GM12865 (cell line): Measurements from ENCODE around the gene TPRN.

Source experiments
- DNase-seq: peaks from one replicate; pipeline ENCODE4 v3.0.0; 2010; ENCODE audit warnings: low read depth
- H3K4me3 ChIP-seq: 2 replicates; pipeline ENCODE4 v1.5.1; 2011; ENCODE audit warnings: mild to moderate bottlenecking, low read depth, low read length, control low read depth
- TF ChIP-seq, protein P1 (sequence below): IDR thresholded peaks from 2 replicates; pipeline ENCODE4 v1.5.1; 2011; ENCODE audit warnings: low read length, control low read depth, low read depth, inconsistent platforms; ENCODE audit not compliant: insufficient read depth; ENCODE audit errors: missing control alignments

The TPRN gene

DNA sequence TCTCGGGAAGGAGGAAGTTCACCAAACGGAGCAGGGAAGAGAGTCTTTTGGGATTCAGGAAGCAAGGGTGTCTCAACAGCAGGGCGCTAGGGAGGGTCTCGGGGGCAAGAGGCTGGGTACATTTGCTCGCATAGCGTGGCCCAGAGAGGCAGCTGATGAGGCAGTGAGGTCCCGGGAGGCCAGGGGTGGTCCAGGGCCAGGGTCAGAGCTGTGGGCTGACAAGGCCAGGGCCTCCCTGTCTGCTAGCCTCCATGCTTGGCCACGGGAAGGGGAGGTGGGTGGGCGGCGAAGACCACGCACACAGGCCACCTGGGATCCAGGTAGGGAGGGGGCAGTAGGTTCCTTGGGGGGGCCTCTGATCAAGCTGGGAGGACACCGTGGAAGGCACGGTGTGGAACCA lies 11.0 kb upstream of the TPRN start:
- DNase-seq = no peak
- H3K4me3 ChIP-seq = no peak overlapping the region
- TF ChIP-seq, protein P1, sequence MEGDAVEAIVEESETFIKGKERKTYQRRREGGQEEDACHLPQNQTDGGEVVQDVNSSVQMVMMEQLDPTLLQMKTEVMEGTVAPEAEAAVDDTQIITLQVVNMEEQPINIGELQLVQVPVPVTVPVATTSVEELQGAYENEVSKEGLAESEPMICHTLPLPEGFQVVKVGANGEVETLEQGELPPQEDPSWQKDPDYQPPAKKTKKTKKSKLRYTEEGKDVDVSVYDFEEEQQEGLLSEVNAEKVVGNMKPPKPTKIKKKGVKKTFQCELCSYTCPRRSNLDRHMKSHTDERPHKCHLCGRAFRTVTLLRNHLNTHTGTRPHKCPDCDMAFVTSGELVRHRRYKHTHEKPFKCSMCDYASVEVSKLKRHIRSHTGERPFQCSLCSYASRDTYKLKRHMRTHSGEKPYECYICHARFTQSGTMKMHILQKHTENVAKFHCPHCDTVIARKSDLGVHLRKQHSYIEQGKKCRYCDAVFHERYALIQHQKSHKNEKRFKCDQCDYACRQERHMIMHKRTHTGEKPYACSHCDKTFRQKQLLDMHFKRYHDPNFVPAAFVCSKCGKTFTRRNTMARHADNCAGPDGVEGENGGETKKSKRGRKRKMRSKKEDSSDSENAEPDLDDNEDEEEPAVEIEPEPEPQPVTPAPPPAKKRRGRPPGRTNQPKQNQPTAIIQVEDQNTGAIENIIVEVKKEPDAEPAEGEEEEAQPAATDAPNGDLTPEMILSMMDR = no peak

DNA sequence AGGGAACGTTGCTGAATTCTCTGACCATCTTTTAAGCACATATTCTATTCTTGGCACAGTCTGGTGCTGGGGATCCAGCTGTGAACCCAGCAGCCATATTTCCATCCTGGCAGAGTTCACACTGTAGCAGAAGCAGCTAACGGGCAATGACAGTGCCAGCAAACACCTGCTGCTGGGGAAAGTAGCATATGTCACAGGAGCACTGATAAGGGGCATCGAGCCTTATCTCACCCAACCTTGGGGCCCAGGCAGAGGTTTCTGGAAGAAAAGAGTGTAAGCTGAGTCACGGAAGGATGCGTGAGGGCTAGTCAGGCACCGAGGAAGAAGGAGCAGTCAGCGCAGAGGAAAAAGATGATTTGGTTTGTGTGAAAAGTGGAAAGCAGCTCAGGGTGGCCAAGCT lies 6.1 kb upstream of the TPRN start:
- TF ChIP-seq, protein P1 = no peak
- no peak for DNase-seq
- H3K4me3 ChIP-seq = peak overlapping the region; percentile 86

DNA sequence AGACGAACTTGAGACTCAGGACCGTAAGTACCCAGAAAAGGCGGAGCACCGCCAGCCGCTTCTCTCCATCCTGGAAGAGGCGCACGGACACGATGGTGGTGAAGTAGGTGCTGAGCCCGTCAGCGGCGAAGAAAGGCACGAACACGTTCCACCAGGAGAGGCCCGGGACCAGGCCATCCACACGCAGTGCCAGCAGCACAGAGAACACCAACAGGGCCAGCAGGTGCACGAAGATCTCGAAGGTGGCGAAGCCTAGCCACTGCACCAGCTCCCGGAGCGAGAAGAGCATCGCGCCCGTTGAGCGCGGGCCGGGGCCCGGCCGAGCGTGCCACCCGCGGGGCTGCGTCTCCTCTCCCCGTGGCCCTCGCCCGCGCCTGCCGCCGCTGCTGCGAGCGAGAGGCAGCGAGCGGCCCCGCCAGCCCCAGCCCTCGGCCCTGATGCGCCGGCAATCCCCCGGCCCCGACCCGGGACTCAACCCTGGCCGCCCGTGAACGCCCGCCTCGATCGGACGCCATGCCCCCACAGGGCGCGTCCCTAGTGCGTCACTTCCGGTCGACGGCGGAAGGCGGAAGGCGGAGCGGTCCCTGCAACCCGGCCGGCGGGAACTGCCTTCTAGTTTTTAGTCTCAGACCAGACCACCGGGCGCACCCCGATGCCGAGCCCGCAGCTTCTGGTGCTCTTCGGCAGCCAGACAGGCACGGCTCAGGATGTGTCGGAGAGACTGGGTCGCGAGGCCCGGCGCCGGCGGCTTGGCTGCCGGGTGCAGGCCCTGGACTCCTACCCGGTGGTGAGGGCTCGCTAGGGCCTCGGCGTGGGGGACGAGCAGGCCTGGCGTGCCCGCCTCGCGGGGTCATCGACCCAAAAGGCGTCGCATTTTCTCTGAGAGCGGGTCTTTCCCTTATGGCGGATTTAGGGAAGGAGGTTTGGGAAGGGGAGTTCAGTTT lies 4.9 kb upstream of the TPRN start, which contains the start of the genes NDOR1 and TMEM203:
NDOR1 (plus strand) TSS at position 575 of the 944 bp plus-strand sequence; CDS start at position 653, 78 bp downstream.
TMEM203 (minus strand) TSS at position 523 of the 944 bp plus-strand sequence; CDS start at position 289, 234 bp downstream.
- DNase-seq = peak; percentile 89
- peak within 1 kb of the TSS; percentile 86 for H3K4me3 ChIP-seq

DNA sequence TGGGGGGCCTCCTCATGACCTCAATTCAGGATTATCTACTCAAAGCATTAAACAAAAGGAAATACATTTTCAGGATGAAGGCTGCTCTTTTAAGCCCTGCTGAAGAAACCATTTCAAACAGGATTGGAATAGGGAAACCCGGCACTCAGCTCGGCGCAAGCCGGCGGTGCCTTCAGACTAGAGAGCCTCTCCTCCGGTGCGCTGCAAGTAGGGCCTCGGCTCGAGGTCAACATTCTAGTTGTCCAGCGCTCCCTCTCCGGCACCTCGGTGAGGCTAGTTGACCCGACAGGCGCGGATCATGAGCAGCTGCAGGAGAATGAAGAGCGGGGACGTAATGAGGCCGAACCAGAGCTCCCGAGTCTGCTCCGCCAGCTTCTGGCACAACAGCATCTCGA lies 4.2 kb upstream of the TPRN start:
- peak overlapping the region; percentile 86 for H3K4me3 ChIP-seq
- DNase-seq = no peak
- TF ChIP-seq, protein P1 = no peak

More for the DNA sequence above, 4.9 kb upstream of the TPRN start, which contains the start of the genes NDOR1 and TMEM203:
- TF ChIP-seq, protein P1 = no peak

DNA sequence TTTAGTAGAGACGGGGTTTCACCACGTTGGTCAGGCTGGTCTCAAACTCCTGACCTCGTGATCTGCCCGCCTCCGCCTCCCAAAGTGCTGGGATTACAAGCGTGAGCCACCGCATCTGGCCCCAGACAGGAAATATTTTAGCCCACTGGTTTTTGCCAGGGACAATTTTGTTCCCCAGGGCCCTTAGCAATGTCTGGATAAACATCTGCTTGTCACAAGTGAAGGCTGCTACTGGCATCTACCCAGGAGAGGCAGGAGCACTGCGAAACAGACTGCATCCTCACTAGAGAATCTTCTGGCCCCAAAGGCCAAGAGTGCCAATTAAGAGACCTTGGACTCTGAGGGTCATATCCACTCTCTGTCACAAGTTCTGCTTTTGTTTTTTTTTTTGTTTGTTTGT lies 2.4 kb upstream of the TPRN start:
- DNase-seq = no peak
- TF ChIP-seq, protein P1 = no peak
- no peak overlapping the region for H3K4me3 ChIP-seq

DNA sequence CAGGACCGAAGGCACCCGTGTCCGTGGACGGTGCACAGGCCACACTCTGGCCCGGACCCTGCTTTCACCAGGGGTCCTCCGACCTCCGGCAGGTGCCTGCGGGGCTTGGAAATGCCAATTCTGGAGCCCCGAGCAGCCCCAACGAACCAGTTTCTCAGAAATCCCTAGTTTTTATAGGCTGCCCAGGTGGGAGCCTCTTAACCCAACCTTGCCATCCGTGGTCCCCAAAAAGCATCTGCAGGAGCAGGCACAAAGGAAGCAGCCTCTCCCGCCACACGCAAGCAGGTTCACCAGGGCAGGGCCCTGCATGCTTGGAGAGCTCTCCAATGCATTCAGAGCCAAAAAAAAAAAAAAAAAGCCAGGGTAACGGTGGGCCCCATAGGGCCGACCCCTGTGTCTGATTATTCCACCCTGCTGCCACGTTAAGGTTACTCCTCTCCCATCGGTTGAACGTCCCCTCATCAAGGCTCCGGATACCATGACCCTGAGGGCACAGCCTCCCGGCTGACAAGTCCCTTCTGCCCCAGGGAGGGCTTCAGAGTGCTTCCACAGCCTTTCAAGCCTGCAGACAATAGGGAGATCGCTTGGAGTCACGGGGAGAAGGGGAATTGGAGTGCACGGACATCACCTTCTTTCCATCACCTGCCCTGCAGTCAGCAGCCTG lies 796 bp upstream of the TPRN start:
- no peak for DNase-seq
- peak overlapping the region; percentile 79 for H3K4me3 ChIP-seq
- TF ChIP-seq, protein P1 = no peak
